IMR-90 (cell line): ENCODE measurements around the gene OSBPL2. TPM values are rescaled to one million over a fixed set of nuclear protein-coding genes. Genes with fewer than 3 reads are reported as not detected.

Experiments
- ATAC-seq: fragments of 200-7000 bp; cut with Tn5 transposase; 2 replicates; pipeline ENCODE4 v1.9.1; 2020; ENCODE audit warnings: low read depth, mild to moderate bottlenecking, moderate library complexity
- BruUV-seq: library from RNA; stranded (reverse); fragments of 400-500 nt; replicated peaks from 2 replicates; lab custom pipeline; 2021; lab: Mats Ljungman, UMichigan
- CTCF ChIA-PET: fragments of 300-600 bp; formaldehyde crosslinking; extraction: SDS; loops from one replicate; lab custom pipeline; 2021; ENCODE audit warnings: antibody characterized with exemption; lab: Yijun Ruan, JAX
- POLR2A ChIA-PET: fragments of 300-600 bp; sonication (Branson Sonifier 250); formaldehyde crosslinking; loops from one replicate; lab custom pipeline; 2022; ENCODE audit warnings: antibody characterized with exemption; ENCODE audit not compliant: unreplicated experiment; lab: Charles Lee
- DNase-seq: peaks from one replicate; pipeline ENCODE4 v3.0.0; 2013
- H2AFZ ChIP-seq: replicated peaks from 2 replicates; pipeline ENCODE3; 2013; ENCODE audit warnings: low read length, mild to moderate bottlenecking; ENCODE audit not compliant: poor library complexity
- H2AK5ac ChIP-seq: 2 replicates; pipeline ENCODE4 v1.6.1; 2013; ENCODE audit warnings: low read depth, low read length, inconsistent platforms
- H2AK9ac ChIP-seq: replicated peaks from 2 replicates; pipeline ENCODE3; 2013; ENCODE audit warnings: mild to moderate bottlenecking, low read depth, low read length, moderate library complexity; ENCODE audit not compliant: poor library complexity
- H2BK120ac ChIP-seq: 2 replicates; pipeline ENCODE4 v1.6.1; 2013; ENCODE audit warnings: low read depth, low read length, inconsistent platforms
- H2BK15ac ChIP-seq: 3 replicates; pipeline ENCODE4 v1.6.1; 2013; ENCODE audit warnings: low read depth, low read length, inconsistent platforms
- H2BK20ac ChIP-seq: 2 replicates; pipeline ENCODE4 v1.6.1; 2013; ENCODE audit warnings: low read depth, mild to moderate bottlenecking, inconsistent platforms, low read length, moderate library complexity
- H2BK5ac ChIP-seq: 2 replicates; pipeline ENCODE4 v1.6.1; 2013; ENCODE audit warnings: mild to moderate bottlenecking, low read depth, low read length, inconsistent platforms; ENCODE audit not compliant: poor library complexity, severe bottlenecking
- H3K14ac ChIP-seq: replicated peaks from 2 replicates; pipeline ENCODE4 v1.6.1; 2013; ENCODE audit warnings: low read depth, low read length, inconsistent platforms
- H3K18ac ChIP-seq: 2 replicates; pipeline ENCODE4 v1.6.1; 2013; ENCODE audit warnings: low read depth, low read length, control low read depth
- H3K23ac ChIP-seq: 2 replicates; pipeline ENCODE4 v1.6.1; 2013; ENCODE audit warnings: low read depth, low read length, inconsistent platforms
- H3K27ac ChIP-seq: 2 replicates; pipeline ENCODE4 v1.5.1; 2013; ENCODE audit warnings: mild to moderate bottlenecking, control low read depth, low read length; ENCODE audit not compliant: insufficient read depth
- H3K27me3 ChIP-seq: 2 replicates; pipeline ENCODE4 v1.6.1; 2013; ENCODE audit warnings: low read length; ENCODE audit not compliant: control insufficient read depth, insufficient read depth
- H3K36me3 ChIP-seq: 2 replicates; pipeline ENCODE4 v1.6.1; 2013; ENCODE audit warnings: low read length, mixed read lengths; ENCODE audit not compliant: control insufficient read depth, insufficient read depth
- H3K4ac ChIP-seq: 2 replicates; pipeline ENCODE4 v1.6.1; 2013; ENCODE audit warnings: low read depth, low read length, inconsistent platforms
- H3K4me1 ChIP-seq: 2 replicates; pipeline ENCODE4 v1.6.1; 2013; ENCODE audit warnings: low read length, mixed read lengths; ENCODE audit not compliant: control insufficient read depth, insufficient read depth
- H3K4me2 ChIP-seq: 2 replicates; pipeline ENCODE4 v1.6.1; 2013; ENCODE audit warnings: low read depth, mild to moderate bottlenecking, control low read depth, low read length, moderate library complexity
- H3K4me3 ChIP-seq: 2 replicates; pipeline ENCODE4 v1.5.1; 2013; ENCODE audit warnings: low read depth, mild to moderate bottlenecking, control low read depth, low read length, moderate library complexity; ENCODE audit not compliant: insufficient read depth
- H3K56ac ChIP-seq: 2 replicates; pipeline ENCODE4 v1.6.1; 2013; ENCODE audit warnings: low read length, inconsistent platforms; ENCODE audit not compliant: insufficient read depth; ENCODE audit errors: extremely low read depth
- H3K79me1 ChIP-seq, 2 experiments: 2 replicates each; pipeline ENCODE4 v1.6.1; 2013; ENCODE audit warnings: low read length in 2 of 2, inconsistent platforms in 1 of 2, low read depth in 1 of 2
- H3K9ac ChIP-seq: 2 replicates; pipeline ENCODE4 v1.6.1; 2013; ENCODE audit warnings: low read depth, low read length, control low read depth
- H3K9me1 ChIP-seq: 2 replicates; pipeline ENCODE4 v1.6.1; 2013; ENCODE audit warnings: low read length, inconsistent platforms; ENCODE audit not compliant: insufficient read depth
- H3K9me3 ChIP-seq: 2 replicates; pipeline ENCODE4 v1.6.1; 2013; ENCODE audit warnings: low read length; ENCODE audit not compliant: control insufficient read depth, insufficient read depth
- H4K20me1 ChIP-seq: 2 replicates; pipeline ENCODE4 v1.6.1; 2013; ENCODE audit warnings: low read length, inconsistent platforms; ENCODE audit not compliant: insufficient read depth
- H4K5ac ChIP-seq: 2 replicates; pipeline ENCODE4 v1.6.1; 2013; ENCODE audit warnings: mild to moderate bottlenecking, low read depth, low read length, control low read depth
- H4K8ac ChIP-seq, 2 experiments: 2 replicates each; pipeline ENCODE4 v1.6.1; 2013; ENCODE audit warnings: low read depth in 2 of 2, low read length in 2 of 2, control low read depth in 1 of 2, inconsistent platforms in 1 of 2
- H4K91ac ChIP-seq: 2 replicates; pipeline ENCODE4 v1.6.1; 2013; ENCODE audit warnings: low read depth, low read length, inconsistent platforms; ENCODE audit not compliant: insufficient read depth
- SMC3 ChIP-seq: fragments of 150-350 bp; IDR thresholded peaks from 2 replicates; pipeline ENCODE4 v1.6.1; 2016; ENCODE audit warnings: low read depth, mild to moderate bottlenecking, antibody characterized with exemption, low read length, moderate library complexity
- WGBS, 2 experiments: methylation state at CpG; one replicate each; pipeline versions ENCODE4 v1.1.5 to v1.1.7; 2013; ENCODE audit warnings: missing lambda C conversion rate in 2 of 2; ENCODE audit not compliant: insufficient read length in 1 of 2; ENCODE audit errors: extremely low coverage in 2 of 2; 5-methylcytosine and 5-hydroxymethylcytosine counted together
- dilution Hi-C: fragments of 300-500 bp; cut with HindIII; formaldehyde crosslinking; loops from one replicate; pipeline ENCODE4 v1.14.3; 2018; ENCODE audit warnings: low sequenced_read_pairs; ENCODE audit not compliant: unreplicated experiment
- in situ Hi-C: fragments of 300-500 bp; cut with MboI; formaldehyde crosslinking; loops from 3 replicates; pipeline ENCODE4 v1.14.3; 2019; ENCODE audit warnings: low sequenced_read_pairs, inconsistent platforms, mixed read lengths
- intact Hi-C: fragments of 100-400 bp; cut with micrococcal nuclease; formaldehyde crosslinking; loops from 2 replicates; pipeline ENCODE4 v1.10.0; 2022
- polyA plus RNA-seq, 3 experiments: library from polyadenylated mRNA; depleted of rRNA; stranded (reverse); fragments of >200 nt; gene quantifications; 2 replicates each; pipeline ENCODE4 v1.2.3, GENCODE V29; 2012; ENCODE audit warnings: low replicate concordance in 1 of 3
- total RNA-seq: library from RNA; depleted of rRNA; stranded (reverse); fragments of >200 nt; gene quantifications from 2 replicates; pipeline ENCODE4 v1.2.3, GENCODE V29; 2012

OSBPL2 gene
- total and polyA plus RNA-seq, 2 of the 4 experiments (the other 2 are of a cell fraction), result 19.3 to 27.6 TPM

- H2BK5ac ChIP-seq, result no peak overlapping the region
- TF ChIP-seq SMC3, result no peak
- H2BK15ac ChIP-seq, result no peak overlapping the region
- no peak overlapping the region for H2BK120ac ChIP-seq
- H4K20me1 ChIP-seq, result no peaks in the 10 kb centered on the region; the same call in 1 of the 2 replicates
- H4K5ac ChIP-seq, result no peak overlapping the region
- no peak overlapping the region for H2AK5ac ChIP-seq
- intact Hi-C loops (no loop called here), in situ Hi-C loops (loop anchor here (25.0 kb wide), 1 partner anchor 318 kb away; no protein-coding TSS in a partner anchor), dilution Hi-C loops (loop anchor here (25.0 kb wide), 1 partner anchor 93 kb away; the partner anchor contains the start of gene RPS21)
- no peak overlapping the region for H3K27ac ChIP-seq
- no peaks in the 10 kb centered on the region for H3K9me3 ChIP-seq
- no TSS peak for BruUV-seq
- H3K4me2 ChIP-seq, result no peak overlapping the region
- ATAC-seq, result no peak
- H2AK9ac ChIP-seq, result no peak overlapping the region
- no peak overlapping the region for H2BK20ac ChIP-seq
- H3K4me1 ChIP-seq, result no peaks in the 10 kb centered on the region
- H3K14ac ChIP-seq, result no peak overlapping the region
- POLR2A ChIA-PET, result no interaction called here
- H3K9me1 ChIP-seq, result no peaks in the 10 kb centered on the region; the same call in 1 of the 2 replicates
- H3K79me1 ChIP-seq, result no peaks in the 10 kb centered on the region; a peak in 1 of 4 replicates
- H2AFZ ChIP-seq, result no peak overlapping the region
- no peaks in the 10 kb centered on the region for H3K27me3 ChIP-seq
- no peak overlapping the region for H4K91ac ChIP-seq
- H4K8ac ChIP-seq, result no peak overlapping the region
- H3K4me3 ChIP-seq, result no peak overlapping the region
- H3K23ac ChIP-seq, result no peak overlapping the region
- no peak overlapping the region for H3K56ac ChIP-seq
- H3K18ac ChIP-seq, result no peak overlapping the region
- peaks cover 42% of the 10 kb centered on the region for H3K36me3 ChIP-seq
- DNase-seq, result no peak
- no peak overlapping the region for H3K9ac ChIP-seq
- WGBS, 2 experiments, result 79% methylated on average over 7 of the region's 17 CpGs; no CpG with 5 or more reads in 1 of the 2 experiments
- no peak overlapping the region for H3K4ac ChIP-seq
- CTCF ChIA-PET, result no interaction called here
Measured at GRCh38 chr20:62294516-62294915, 56.2 kb downstream of the OSBPL2 start.
